Epithelial cell of umbilical artery (primary cell): ENCODE results near the gene TRIP4. TPM values are rescaled to one million over a fixed set of nuclear protein-coding genes. Genes with fewer than 3 reads are reported as not detected.

ENCODE experiments used
- total RNA-seq: library from RNA; depleted of rRNA; stranded (reverse); fragments of >200 nt; gene quantifications from 2 replicates; pipeline ENCODE4 v1.2.3, GENCODE V29; 2014

Gene TRIP4
- 11.0 and 14.0 TPM in 2 replicates for total RNA-seq

DNA sequence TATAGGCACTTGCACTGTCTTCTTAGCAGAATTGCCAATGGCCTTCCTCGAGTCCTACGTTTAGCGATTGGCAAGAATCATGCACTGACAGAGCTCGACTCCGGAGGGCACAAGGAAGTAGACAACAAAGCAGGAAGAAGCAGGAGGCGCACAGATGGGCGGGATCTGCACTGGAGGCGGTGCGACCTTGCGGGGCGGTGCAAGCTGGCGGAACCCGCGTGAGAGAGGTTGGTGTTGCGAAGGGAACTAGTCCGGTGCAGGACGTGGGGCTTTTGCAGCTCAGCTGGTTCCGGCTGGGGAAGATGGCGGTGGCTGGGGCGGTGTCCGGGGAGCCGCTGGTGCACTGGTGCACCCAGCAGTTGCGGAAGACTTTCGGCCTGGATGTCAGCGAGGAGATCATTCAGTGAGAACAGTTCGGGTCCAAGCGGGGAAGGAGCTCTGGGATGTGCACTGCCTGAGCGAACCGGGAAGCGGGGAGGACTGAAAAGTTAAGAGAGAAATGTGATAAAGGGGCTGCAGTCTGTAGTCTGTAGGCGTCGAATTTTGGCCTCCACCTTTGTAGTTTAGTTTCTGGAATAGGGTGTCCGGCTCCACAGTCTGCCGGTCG lies at the start of gene TRIP4:
Gene TRIP4 (plus strand): TSS at position 275 of the 607 bp plus-strand sequence. CDS start 28 bp downstream, at position 303.

DNA sequence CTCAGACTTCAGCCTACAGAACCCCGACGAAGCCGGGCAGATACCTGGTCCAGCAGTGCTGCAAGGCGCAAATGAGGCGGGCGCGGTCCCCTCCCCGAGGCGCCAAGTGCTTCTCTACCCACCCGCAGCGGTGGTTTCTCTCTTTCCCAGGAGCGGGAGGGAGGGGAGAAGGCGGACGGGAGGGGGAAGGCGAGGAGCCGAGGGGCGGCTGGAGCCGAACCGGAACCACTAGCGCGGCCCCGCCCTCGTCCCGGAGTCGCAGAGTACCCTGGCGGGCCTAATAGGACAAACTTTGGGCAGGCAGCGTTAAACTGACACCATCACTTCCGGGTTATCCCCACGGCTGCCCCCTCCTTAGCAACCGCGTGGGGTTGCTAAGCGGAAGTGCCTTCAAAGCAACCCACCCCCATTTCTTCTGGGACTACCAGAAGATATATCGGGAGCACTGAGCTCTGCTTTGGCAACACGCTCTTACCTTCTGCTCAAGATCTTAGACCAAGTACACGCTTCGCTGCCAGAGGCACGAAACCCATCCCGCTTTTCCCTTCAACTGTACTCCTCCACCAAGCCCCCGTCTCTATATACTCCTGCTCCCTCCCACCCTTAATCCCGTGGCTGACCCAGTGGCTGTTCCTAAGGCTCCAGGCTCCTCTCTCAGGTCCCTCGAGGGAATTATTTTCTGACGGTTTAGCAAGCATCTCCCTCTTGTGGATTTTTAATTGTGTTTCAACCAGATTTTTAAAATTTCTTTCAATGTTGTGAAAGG lies 31.5 kb upstream of the TRIP4 start, which contains the start of gene CSNK1G1:
Gene CSNK1G1 (minus strand): TSS at position 230 of the 766 bp plus-strand sequence. CDS start 55,674 bp downstream, outside the sequence.

DNA sequence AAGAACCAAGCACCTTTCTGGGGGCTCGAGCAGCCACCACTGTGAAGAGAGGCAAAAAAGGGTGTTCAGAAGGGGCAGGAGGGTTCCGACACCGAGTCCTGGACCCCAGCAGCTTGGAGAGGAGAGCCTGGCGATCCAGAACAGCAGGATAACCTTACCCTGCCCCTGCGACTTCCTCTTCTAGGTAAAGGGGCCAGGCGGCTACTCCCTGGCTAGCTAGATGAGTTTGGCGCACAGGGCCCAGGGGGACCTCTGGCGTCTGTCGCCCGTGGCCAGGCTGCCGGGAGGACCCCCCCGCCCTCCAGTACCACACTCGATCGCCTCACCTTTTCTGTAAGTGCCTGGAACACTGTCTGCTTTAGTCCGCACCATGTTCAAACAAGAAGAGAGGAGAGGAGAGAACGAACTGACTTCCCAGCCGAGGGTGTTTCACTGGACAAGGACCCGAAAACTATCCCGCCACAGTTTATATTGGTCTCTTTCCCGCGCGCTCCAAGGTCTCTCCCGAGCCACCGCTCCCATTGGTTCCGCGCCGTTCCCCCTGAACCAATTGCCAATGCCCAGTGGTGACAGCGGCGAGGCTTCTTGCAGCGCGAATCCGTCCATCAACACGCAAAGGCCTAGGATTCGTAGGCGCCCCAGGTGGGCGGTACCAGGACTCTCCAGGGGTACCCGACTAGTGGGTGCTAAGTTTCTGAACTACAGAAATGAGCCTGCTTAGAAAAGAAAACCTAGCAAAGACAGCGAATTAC lies 6.5 kb upstream of the TRIP4 start, which contains the start of gene PCLAF:
Gene PCLAF (minus strand): TSS at position 442 of the 752 bp plus-strand sequence. CDS start 70 bp downstream, at position 372.

GRCh38 chr15:64460206-64460723 lies 72.6 kb downstream of the TRIP4 start, which contains the start of gene ZNF609:
ZNF609 (plus strand) TSS chr15:64460578; CDS start chr15:64499420, 38,842 bp downstream.

Other genes starting within 250 kb of the TRIP4 start
- 0.65 and 0.76 TPM in 2 replicates for gene SNX22, start 236.1 kb upstream of the TRIP4 start, total RNA-seq
- gene PPIB, start 224.8 kb upstream of the TRIP4 start, total RNA-seq = 1,190 and 4,497 TPM in 2 replicates
- 18.8 and 26.3 TPM in 2 replicates for gene CSNK1G1, start 31.7 kb upstream of the TRIP4 start, total RNA-seq
- gene PCLAF, start 6.4 kb upstream of the TRIP4 start, total RNA-seq = 28.9 and 39.2 TPM in 2 replicates
- 15.9 and 21.7 TPM in 2 replicates for gene ZNF609, start 72.7 kb downstream of the TRIP4 start, total RNA-seq